ENCODE results near the gene CDH23.

Gene CDH23

GRCh38 chr10:71795248-71795647, 398.5 kb downstream of the CDH23 start:
- no peaks in the 10 kb centered on the region for H3K27me3 ChIP-seq (ENCODE audit: insufficient read depth, low read length, poor library complexity, severe bottlenecking)
- no peak overlapping the region for H3K4me3 ChIP-seq (ENCODE audit: low read length, poor library complexity, severe bottlenecking)

GRCh38 chr10:71796749-71797405, 400.2 kb downstream of the CDH23 start:
- Histone ChIP-seq H3K79me2 (ENCODE audit: insufficient read depth, low read length) (no peaks in the 10 kb centered on the region), H3K9me3 (ENCODE audit: insufficient read depth, low read depth, low read length) (no peaks in the 10 kb centered on the region), H3K4me3 (ENCODE audit: low read length, poor library complexity, severe bottlenecking) (no peak overlapping the region), H3K9ac (ENCODE audit: low read depth, low read length, poor library complexity, severe bottlenecking) (no peak overlapping the region), H3K9me2 (replicated peaks; ENCODE audit: low read depth, low read length) (no peaks in the 10 kb centered on the region), H3K4me2 (ENCODE audit: low read depth, low read length, poor library complexity, severe bottlenecking) (no peak overlapping the region), H3K27me3 (ENCODE audit: insufficient read depth, low read length, poor library complexity, severe bottlenecking) (no peaks in the 10 kb centered on the region), H3K4me1 (ENCODE audit: insufficient read depth, low read length, poor library complexity, severe bottlenecking) (peaks cover 5% of the 10 kb centered on the region), H3F3A (ENCODE audit: low read depth) (no peaks in the 10 kb centered on the region), H4K20me1 (ENCODE audit: insufficient read depth, low read length, poor library complexity, severe bottlenecking) (no peaks in the 10 kb centered on the region), H2AFZ (ENCODE audit: low read length) (no peak overlapping the region), H3K36me3 (ENCODE audit: insufficient read depth, low read length) (no peaks in the 10 kb centered on the region)
- no peak for TF ChIP-seq EZH2phosphoT487 (IDR thresholded peaks at IDR 0.05; ENCODE audit: borderline replicate concordance)
- no peak for TF ChIP-seq CTCF (conservative IDR thresholded peaks at IDR 0.05; ENCODE audit: low read length)

More at GRCh38 chr10:71795248-71795647, 398.5 kb downstream of the CDH23 start:
- Histone ChIP-seq H3K79me2 (ENCODE audit: insufficient read depth, low read length) (no peaks in the 10 kb centered on the region), H3K4me1 (ENCODE audit: insufficient read depth, low read length, poor library complexity, severe bottlenecking) (peaks cover 17% of the 10 kb centered on the region), H3K9me3 (ENCODE audit: insufficient read depth, low read depth, low read length) (no peaks in the 10 kb centered on the region), H3K4me2 (ENCODE audit: low read depth, low read length, poor library complexity, severe bottlenecking) (no peak overlapping the region), H3K9ac (ENCODE audit: low read depth, low read length, poor library complexity, severe bottlenecking) (no peak overlapping the region), H2AFZ (ENCODE audit: low read length) (no peak overlapping the region), H3F3A (ENCODE audit: low read depth) (no peaks in the 10 kb centered on the region), H3K36me3 (ENCODE audit: insufficient read depth, low read length) (no peaks in the 10 kb centered on the region), H3K9me2 (replicated peaks; ENCODE audit: low read depth, low read length) (no peaks in the 10 kb centered on the region), H4K20me1 (ENCODE audit: insufficient read depth, low read length, poor library complexity, severe bottlenecking) (no peaks in the 10 kb centered on the region)
- TF ChIP-seq CTCF (conservative IDR thresholded peaks at IDR 0.05; ENCODE audit: low read length) = no peak
- no peak for TF ChIP-seq EZH2phosphoT487 (IDR thresholded peaks at IDR 0.05; ENCODE audit: borderline replicate concordance)

GRCh38 chr10:71797533-71798307, 401.0 kb downstream of the CDH23 start:
- TF ChIP-seq CTCF (conservative IDR thresholded peaks at IDR 0.05; ENCODE audit: low read length) (no peak), EZH2phosphoT487 (IDR thresholded peaks at IDR 0.05; ENCODE audit: borderline replicate concordance) (no peak)
- H3K36me3 ChIP-seq (ENCODE audit: insufficient read depth, low read length) = no peaks in the 10 kb centered on the region
- no peak overlapping the region for H3K4me2 ChIP-seq (ENCODE audit: low read depth, low read length, poor library complexity, severe bottlenecking)
- no peaks in the 10 kb centered on the region for H3K79me2 ChIP-seq (ENCODE audit: insufficient read depth, low read length)
- no peaks in the 10 kb centered on the region for H3K9me2 ChIP-seq (replicated peaks; ENCODE audit: low read depth, low read length)
- no peak overlapping the region for H3K4me3 ChIP-seq (ENCODE audit: low read length, poor library complexity, severe bottlenecking)
- H3K9ac ChIP-seq (ENCODE audit: low read depth, low read length, poor library complexity, severe bottlenecking) = no peak overlapping the region
- H2AFZ ChIP-seq (ENCODE audit: low read length) = no peak overlapping the region
- peaks cover 5% of the 10 kb centered on the region for H3K4me1 ChIP-seq (ENCODE audit: insufficient read depth, low read length, poor library complexity, severe bottlenecking)
- H3K9me3 ChIP-seq (ENCODE audit: insufficient read depth, low read depth, low read length) = no peaks in the 10 kb centered on the region
- no peaks in the 10 kb centered on the region for H3F3A ChIP-seq (ENCODE audit: low read depth)
- no peaks in the 10 kb centered on the region for H3K27me3 ChIP-seq (ENCODE audit: insufficient read depth, low read length, poor library complexity, severe bottlenecking)
- no peaks in the 10 kb centered on the region for H4K20me1 ChIP-seq (ENCODE audit: insufficient read depth, low read length, poor library complexity, severe bottlenecking)

Measured in Loucy (cell line).